Measurements from ENCODE around the gene PTCD1.

PTCD1 gene

GRCh38 chr7:99438573-99439480, at the start of gene PTCD1, which contains the start of gene CPSF4:
Gene PTCD1 (minus strand): TSS chr7:99438798. CDS start chr7:99435242, 3,556 bp downstream.
Gene CPSF4 (plus strand): TSS chr7:99438943. CDS start chr7:99439083, 140 bp downstream.
- Mint-ChIP-seq H3K27me3 (no peaks in the 10 kb centered on the region), H3K27ac (peak within 1 kb of the TSS; percentile 97), H3K9me3 (no peaks in the 10 kb centered on the region), H3K36me3 (ENCODE audit: low read depth) (peaks cover 22% of the 10 kb centered on the region), H3K4me1 (peaks cover 32% of the 10 kb centered on the region), H3K4me3 (peak within 1 kb of the TSS; percentile 97)
- ATAC-seq (peak; percentile 95), DNase-seq (peak; percentile 96)

DNA sequence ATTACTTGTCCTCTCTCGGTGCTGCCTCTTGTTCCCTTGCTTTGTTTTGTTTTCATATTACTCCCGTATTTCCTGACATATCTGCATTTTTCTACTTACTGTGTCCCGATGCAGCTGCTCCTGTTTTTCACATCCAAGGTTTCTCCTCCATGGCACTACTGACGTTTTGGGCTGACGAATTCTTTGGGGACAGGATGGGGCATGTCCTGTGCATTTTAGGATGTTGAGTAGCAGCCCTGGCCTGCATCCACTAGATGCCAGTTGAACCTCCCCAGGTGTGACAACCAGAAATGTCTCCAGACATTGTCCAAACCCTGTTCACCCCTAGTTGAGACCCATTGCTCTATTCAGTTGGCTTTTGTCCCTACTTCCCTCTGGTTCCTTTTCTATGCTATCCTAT, 46.5 kb upstream of the PTCD1 start:
- DNase-seq (no peak), ATAC-seq (no peak)
- H3K27me3 Mint-ChIP-seq, result no peaks in the 10 kb centered on the region
- no peaks in the 10 kb centered on the region for H3K4me1 Mint-ChIP-seq
- H3K9me3 Mint-ChIP-seq, result no peaks in the 10 kb centered on the region
- H3K36me3 Mint-ChIP-seq (ENCODE audit: low read depth), result peaks cover 36% of the 10 kb centered on the region
- H3K27ac Mint-ChIP-seq, result no peak overlapping the region
- no peak overlapping the region for H3K4me3 Mint-ChIP-seq

DNA sequence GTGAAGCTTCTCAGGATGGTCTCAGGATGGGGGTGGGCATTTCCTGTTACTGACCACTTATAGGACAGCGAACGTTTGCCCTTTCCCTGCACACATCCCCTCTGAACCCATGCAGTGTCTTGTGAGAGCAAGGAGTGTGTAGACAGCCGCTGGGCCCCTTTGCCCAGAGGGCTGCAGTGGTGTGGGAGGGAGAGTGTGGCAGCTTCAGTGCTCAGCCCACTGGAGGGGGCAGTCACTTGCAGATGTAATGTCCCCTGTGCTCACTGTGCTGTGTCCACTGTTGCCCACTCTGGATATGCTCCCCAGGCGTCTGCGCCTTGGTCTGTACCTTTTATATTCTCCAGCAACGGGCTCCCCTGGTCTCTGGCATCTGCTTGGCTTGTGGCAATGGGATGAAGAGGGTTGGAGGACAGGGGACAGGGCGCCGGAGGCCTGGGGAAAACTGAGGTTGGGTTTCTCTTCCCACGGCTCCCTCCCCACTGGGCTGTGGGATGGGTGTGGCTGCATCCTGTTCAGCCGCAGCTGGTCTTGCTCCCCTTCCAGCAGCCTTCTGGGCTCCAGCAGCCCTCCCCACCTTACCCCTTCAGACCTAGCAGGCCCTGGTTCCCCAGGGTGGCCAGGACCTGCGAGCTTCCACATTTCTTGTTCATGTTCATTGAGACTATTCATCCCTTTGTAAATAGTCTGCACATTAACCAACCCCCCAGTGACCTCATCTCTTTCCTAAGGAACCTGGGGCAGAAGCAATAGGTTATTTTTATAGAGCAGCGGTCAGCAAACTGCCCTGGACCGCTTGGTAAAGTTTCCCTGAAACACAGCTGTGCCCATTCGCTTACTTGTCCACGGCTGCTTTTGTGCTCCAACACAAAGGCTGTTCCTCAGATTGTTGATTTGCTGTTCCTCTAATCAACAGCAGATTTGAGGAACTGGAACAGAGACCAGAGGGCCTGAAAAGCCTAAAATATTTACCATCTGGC, 40.2 kb upstream of the PTCD1 start:
- H3K4me1 Mint-ChIP-seq, result peaks cover 29% of the 10 kb centered on the region
- no peak overlapping the region for H3K4me3 Mint-ChIP-seq
- H3K27me3 Mint-ChIP-seq, result no peaks in the 10 kb centered on the region
- peak overlapping the region; percentile 22 for H3K27ac Mint-ChIP-seq
- H3K9me3 Mint-ChIP-seq, result no peaks in the 10 kb centered on the region
- DNase-seq (no peak), ATAC-seq (peak; percentile 24)
- H3K36me3 Mint-ChIP-seq (ENCODE audit: low read depth), result peaks cover 21% of the 10 kb centered on the region

GRCh38 chr7:99476107-99476506, 37.5 kb upstream of the PTCD1 start:
- DNase-seq (no peak), ATAC-seq (no peak)
- no peaks in the 10 kb centered on the region for H3K9me3 Mint-ChIP-seq
- H3K4me1 Mint-ChIP-seq, result peaks cover 45% of the 10 kb centered on the region
- no peak overlapping the region for H3K27ac Mint-ChIP-seq
- peaks cover 16% of the 10 kb centered on the region for H3K36me3 Mint-ChIP-seq (ENCODE audit: low read depth)
- H3K27me3 Mint-ChIP-seq, result no peaks in the 10 kb centered on the region
- H3K4me3 Mint-ChIP-seq, result no peak overlapping the region

GRCh38 chr7:99473315-99473596, 34.7 kb upstream of the PTCD1 start:
- ATAC-seq, result no peak
- H3K4me3 Mint-ChIP-seq, result peak overlapping the region; percentile 100
- H3K9me3 Mint-ChIP-seq, result no peaks in the 10 kb centered on the region
- no peaks in the 10 kb centered on the region for H3K27me3 Mint-ChIP-seq
- DNase-seq, result no peak
- peaks cover 13% of the 10 kb centered on the region for H3K36me3 Mint-ChIP-seq (ENCODE audit: low read depth)
- H3K4me1 Mint-ChIP-seq, result peaks cover 39% of the 10 kb centered on the region
- H3K27ac Mint-ChIP-seq, result peak overlapping the region; percentile 95

DNA sequence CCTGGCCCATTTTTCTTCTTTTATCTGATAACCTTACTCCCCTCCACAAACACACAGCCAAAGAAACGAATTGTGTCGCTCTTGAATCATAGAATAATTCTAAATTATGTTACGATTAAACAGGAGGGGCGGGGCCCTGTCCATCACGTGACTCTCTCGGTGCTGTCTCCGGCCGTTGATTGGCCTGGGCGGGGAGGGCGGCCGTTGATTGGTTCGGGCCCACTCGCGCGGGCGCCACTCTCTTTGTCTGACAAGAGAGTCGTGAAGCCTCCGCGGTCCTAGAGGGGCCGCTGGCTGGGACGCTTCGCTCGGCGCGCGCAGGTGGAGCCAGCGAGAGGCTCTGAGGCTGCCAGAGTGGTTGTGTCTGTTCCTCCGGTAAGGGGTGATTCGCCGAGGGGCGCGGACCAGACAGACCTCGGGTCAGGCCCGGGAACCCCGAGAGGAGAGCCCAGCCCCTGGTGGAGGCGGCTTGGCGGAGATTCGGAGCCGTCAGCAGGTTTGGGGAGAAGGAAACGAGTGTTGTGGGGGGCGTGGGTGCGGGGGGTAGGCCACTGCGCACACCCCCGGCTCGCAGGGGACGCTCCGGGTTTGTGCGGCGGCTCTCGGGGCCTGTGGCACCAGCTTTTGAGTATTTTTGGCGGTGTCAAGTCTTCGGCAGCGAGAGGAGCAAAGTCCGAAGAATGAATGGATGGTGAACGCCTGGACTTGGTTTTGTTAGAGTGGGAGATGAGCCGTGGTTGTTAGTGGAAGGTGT, 34.1 kb upstream of the PTCD1 start, which contains the start of gene ZNF789:
Gene ZNF789 (plus strand): TSS at position 330 of the 754 bp plus-strand sequence. CDS start 3,567 bp downstream, outside the sequence.
- no peaks in the 10 kb centered on the region for H3K27me3 Mint-ChIP-seq
- H3K4me1 Mint-ChIP-seq, result peaks cover 34% of the 10 kb centered on the region
- peak within 1 kb of the TSS; percentile 95 for H3K27ac Mint-ChIP-seq
- no peaks in the 10 kb centered on the region for H3K9me3 Mint-ChIP-seq
- peak; percentile 99 for ATAC-seq
- peak within 1 kb of the TSS; percentile 100 for H3K4me3 Mint-ChIP-seq
- peak; percentile 97 for DNase-seq
- peaks cover 10% of the 10 kb centered on the region for H3K36me3 Mint-ChIP-seq (ENCODE audit: low read depth)

GRCh38 chr7:99469381-99470065, 30.9 kb upstream of the PTCD1 start:
- H3K27me3 Mint-ChIP-seq, result no peaks in the 10 kb centered on the region
- no peaks in the 10 kb centered on the region for H3K9me3 Mint-ChIP-seq
- no peak overlapping the region for H3K4me3 Mint-ChIP-seq
- peaks cover 12% of the 10 kb centered on the region for H3K36me3 Mint-ChIP-seq (ENCODE audit: low read depth)
- H3K4me1 Mint-ChIP-seq, result peaks cover 37% of the 10 kb centered on the region
- no peak overlapping the region for H3K27ac Mint-ChIP-seq
- DNase-seq (no peak), ATAC-seq (no peak)

GRCh38 chr7:99468336-99468918, 29.8 kb upstream of the PTCD1 start:
- no peak overlapping the region for H3K27ac Mint-ChIP-seq
- DNase-seq, result no peak
- H3K27me3 Mint-ChIP-seq, result no peaks in the 10 kb centered on the region
- peaks cover 19% of the 10 kb centered on the region for H3K36me3 Mint-ChIP-seq (ENCODE audit: low read depth)
- no peak for ATAC-seq
- no peaks in the 10 kb centered on the region for H3K9me3 Mint-ChIP-seq
- H3K4me1 Mint-ChIP-seq, result peaks cover 34% of the 10 kb centered on the region
- no peak overlapping the region for H3K4me3 Mint-ChIP-seq

- no peak for DNase-seq
- no peaks in the 10 kb centered on the region for H3K9me3 Mint-ChIP-seq
- H3K4me3 Mint-ChIP-seq, result peak overlapping the region; percentile 89
- no peaks in the 10 kb centered on the region for H3K27me3 Mint-ChIP-seq
- H3K4me1 Mint-ChIP-seq, result peaks cover 36% of the 10 kb centered on the region
- H3K27ac Mint-ChIP-seq, result peak overlapping the region; percentile 87
- peaks cover 32% of the 10 kb centered on the region for H3K36me3 Mint-ChIP-seq (ENCODE audit: low read depth)
- ATAC-seq, result no peak
Observed at GRCh38 chr7:99465421-99465768, 26.8 kb upstream of the PTCD1 start.

DNA sequence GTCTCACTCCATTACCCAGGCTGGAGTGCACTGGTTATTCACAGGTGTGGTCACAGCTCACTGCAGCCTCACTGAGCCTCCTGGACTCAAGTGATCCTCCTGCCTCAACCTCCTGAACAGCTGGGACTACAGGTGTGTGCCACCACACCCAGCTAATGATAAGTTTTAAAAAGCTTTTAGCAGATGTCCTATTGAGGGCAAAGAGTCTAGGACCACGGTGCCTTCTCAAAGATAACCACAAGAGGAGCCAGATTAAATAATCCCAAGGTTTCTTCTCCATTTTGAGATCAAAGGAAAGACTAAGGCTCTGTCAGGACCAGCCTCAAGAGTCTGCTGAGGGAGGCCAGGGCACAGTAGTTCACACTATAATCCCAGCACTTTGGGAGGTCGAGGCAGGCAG, 22.6 kb upstream of the PTCD1 start:
- DNase-seq (no peak), ATAC-seq (no peak)
- no peaks in the 10 kb centered on the region for H3K9me3 Mint-ChIP-seq
- H3K4me3 Mint-ChIP-seq, result no peak overlapping the region
- H3K27me3 Mint-ChIP-seq, result no peaks in the 10 kb centered on the region
- peaks cover 56% of the 10 kb centered on the region for H3K36me3 Mint-ChIP-seq (ENCODE audit: low read depth)
- peaks cover 45% of the 10 kb centered on the region for H3K4me1 Mint-ChIP-seq
- H3K27ac Mint-ChIP-seq, result no peak overlapping the region

- no peaks in the 10 kb centered on the region for H3K27me3 Mint-ChIP-seq
- H3K9me3 Mint-ChIP-seq, result no peaks in the 10 kb centered on the region
- peaks cover 41% of the 10 kb centered on the region for H3K4me1 Mint-ChIP-seq
- no peak overlapping the region for H3K27ac Mint-ChIP-seq
- no peak for ATAC-seq
- H3K4me3 Mint-ChIP-seq, result no peak overlapping the region
- peaks cover 54% of the 10 kb centered on the region for H3K36me3 Mint-ChIP-seq (ENCODE audit: low read depth)
- no peak for DNase-seq
Observed at GRCh38 chr7:99460651-99461050, 22.1 kb upstream of the PTCD1 start.

- H3K36me3 Mint-ChIP-seq (ENCODE audit: low read depth), result peaks cover 50% of the 10 kb centered on the region
- peak overlapping the region; percentile 52 for H3K27ac Mint-ChIP-seq
- no peak overlapping the region for H3K4me3 Mint-ChIP-seq
- DNase-seq (peak; percentile 20), ATAC-seq (peak; percentile 40)
- no peaks in the 10 kb centered on the region for H3K9me3 Mint-ChIP-seq
- H3K4me1 Mint-ChIP-seq, result peaks cover 31% of the 10 kb centered on the region
- no peaks in the 10 kb centered on the region for H3K27me3 Mint-ChIP-seq
Observed at GRCh38 chr7:99459087-99459486, 20.5 kb upstream of the PTCD1 start.

- Mint-ChIP-seq H3K27ac (no peak overlapping the region), H3K4me1 (peaks cover 27% of the 10 kb centered on the region), H3K27me3 (no peaks in the 10 kb centered on the region), H3K36me3 (ENCODE audit: low read depth) (peaks cover 49% of the 10 kb centered on the region), H3K9me3 (no peaks in the 10 kb centered on the region), H3K4me3 (no peak overlapping the region)
- no peak for DNase-seq
- ATAC-seq, result no peak
Observed at GRCh38 chr7:99457650-99458493, 19.3 kb upstream of the PTCD1 start.

All from activated naive CD8-positive, alpha-beta T cell treated with anti-CD3 and anti-CD28 coated beads, Interleukin-2, amount 50 U/mL, for 24 hours (primary cell).